Endothelial cell of umbilical vein (primary cell): Measurements from ENCODE around the gene CEP72.
"Not testable (repeated sequence)": the region's sequence is repeated elsewhere in the genome, so short reads cannot be mapped to it uniquely, and the experiment has no call there.

Source experiments
- POLR2AphosphoS5 ChIP-seq: IDR thresholded peaks from 2 replicates; pipeline ENCODE4 v1.6.1; 2012; ENCODE audit warnings: low read depth, mild to moderate bottlenecking, control low read depth, low read length, moderate library complexity; ENCODE audit not compliant: insufficient read depth
- TF ChIP-seq, protein P1 (sequence below), 2 donors: IDR thresholded peaks; 1 replicate in 1 of 2; 2 replicates in 1 of 2; pipeline ENCODE4 v1.5.1; 2011; ENCODE audit warnings: low read length in 2 of 2, mild to moderate bottlenecking in 2 of 2, moderate library complexity in 2 of 2, control low read depth in 1 of 2, inconsistent platforms in 1 of 2, low read depth in 1 of 2; ENCODE audit not compliant: insufficient read depth in 1 of 2; ENCODE audit errors: extremely low read depth in 1 of 2

DNA sequence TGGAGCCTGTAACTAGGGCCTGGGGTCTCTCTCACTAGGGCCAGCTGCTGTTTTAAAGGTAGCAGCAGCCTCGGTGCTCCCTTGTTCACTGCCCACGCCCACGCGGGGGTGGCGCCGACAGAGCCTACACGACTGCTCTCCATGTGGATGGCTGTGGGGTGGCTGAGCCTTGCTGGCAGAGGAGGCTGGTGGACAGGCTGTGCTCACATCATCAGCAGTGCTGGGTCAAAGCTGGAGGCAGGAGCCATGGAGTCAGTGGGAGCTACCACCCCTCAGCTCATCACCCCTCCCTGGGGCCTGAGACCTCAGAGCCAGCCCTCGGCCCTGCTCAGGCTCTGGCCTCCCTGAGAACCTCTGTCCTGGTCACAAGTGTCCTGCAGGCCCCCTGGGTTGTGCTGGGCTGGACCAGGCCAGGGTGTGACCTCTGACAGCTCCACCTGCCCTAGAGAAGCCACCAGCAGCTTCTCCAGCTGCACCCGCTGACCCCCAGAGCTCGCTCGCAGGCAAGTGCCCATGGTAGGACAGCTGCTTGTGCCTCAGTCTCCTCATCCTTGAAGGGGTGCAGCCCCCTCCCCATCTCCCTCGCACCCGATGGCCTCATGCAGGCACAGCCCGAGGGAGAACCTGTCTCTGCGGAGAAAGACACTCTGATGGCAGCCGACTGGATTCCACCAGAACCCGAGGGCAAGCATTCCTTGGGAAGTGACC, 70.7 kb downstream of the CEP72 start:
- TF ChIP-seq, protein P1, sequence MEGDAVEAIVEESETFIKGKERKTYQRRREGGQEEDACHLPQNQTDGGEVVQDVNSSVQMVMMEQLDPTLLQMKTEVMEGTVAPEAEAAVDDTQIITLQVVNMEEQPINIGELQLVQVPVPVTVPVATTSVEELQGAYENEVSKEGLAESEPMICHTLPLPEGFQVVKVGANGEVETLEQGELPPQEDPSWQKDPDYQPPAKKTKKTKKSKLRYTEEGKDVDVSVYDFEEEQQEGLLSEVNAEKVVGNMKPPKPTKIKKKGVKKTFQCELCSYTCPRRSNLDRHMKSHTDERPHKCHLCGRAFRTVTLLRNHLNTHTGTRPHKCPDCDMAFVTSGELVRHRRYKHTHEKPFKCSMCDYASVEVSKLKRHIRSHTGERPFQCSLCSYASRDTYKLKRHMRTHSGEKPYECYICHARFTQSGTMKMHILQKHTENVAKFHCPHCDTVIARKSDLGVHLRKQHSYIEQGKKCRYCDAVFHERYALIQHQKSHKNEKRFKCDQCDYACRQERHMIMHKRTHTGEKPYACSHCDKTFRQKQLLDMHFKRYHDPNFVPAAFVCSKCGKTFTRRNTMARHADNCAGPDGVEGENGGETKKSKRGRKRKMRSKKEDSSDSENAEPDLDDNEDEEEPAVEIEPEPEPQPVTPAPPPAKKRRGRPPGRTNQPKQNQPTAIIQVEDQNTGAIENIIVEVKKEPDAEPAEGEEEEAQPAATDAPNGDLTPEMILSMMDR (IDR thresholded peaks at IDR 0.05; ENCODE audit: extremely low read depth in 1 of 2, insufficient read depth in 1 of 2, low read depth in 1 of 2, low read length in 2 of 2), result not testable (repeated sequence)
- not testable (repeated sequence) for TF ChIP-seq POLR2AphosphoS5
